Measurements from ENCODE around the gene SLC17A3.

DNA sequence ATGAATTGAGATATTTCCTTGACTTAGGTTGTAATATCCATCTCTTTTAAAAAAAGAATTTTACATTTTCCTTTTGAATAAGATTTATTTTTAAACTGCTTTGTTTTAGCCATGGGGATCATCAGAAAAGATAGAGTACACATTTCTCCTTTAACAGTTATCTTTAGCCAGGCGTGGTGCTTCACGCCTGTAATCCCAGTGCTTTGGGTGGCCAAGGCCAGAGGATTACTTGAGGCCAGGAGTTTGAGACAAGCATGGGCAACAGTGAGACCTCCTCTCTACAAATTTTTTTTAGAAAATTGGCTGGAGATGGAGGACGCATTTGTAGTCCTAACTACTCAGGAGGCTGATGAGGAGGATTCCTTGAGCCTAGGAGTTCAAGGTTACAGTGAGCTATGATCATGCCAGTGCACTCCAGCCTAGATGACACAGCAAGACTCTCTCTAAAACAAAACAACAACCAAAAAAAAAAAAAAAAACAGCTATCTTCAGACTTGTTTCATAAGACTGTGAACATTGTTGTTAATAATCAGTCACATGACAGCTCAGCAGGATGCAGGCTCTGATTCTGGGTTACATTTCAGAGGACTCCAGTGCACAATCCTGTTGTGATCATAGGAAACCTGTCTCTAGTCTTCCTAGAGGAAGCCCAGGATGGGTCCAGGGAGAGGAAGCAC, 2.0 kb upstream of the SLC17A3 start:
- no peak for TF ChIP-seq POLR2A (IDR thresholded peaks at IDR 0.05; ENCODE audit: low read depth, low read length)
- TF ChIP-seq CTCF (IDR thresholded peaks at IDR 0.05; ENCODE audit: extremely low read depth in 1 of 2, insufficient read depth in 1 of 2, low read depth in 1 of 2, low read length in 2 of 2): no peak
- TF ChIP-seq, protein P1, sequence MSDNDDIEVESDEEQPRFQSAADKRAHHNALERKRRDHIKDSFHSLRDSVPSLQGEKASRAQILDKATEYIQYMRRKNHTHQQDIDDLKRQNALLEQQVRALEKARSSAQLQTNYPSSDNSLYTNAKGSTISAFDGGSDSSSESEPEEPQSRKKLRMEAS (IDR thresholded peaks at IDR 0.05; ENCODE audit: insufficient read depth, insufficient read length): no peak
- TF ChIP-seq FOS (IDR thresholded peaks at IDR 0.05; ENCODE audit: borderline replicate concordance, insufficient read depth, low read length): no peak
- no peak for TF ChIP-seq POLR2AphosphoS5 (IDR thresholded peaks at IDR 0.05; ENCODE audit: insufficient read depth, low read depth, low read length)
- no peak for TF ChIP-seq MYC (IDR thresholded peaks at IDR 0.05; ENCODE audit: low read depth, low read length)
